ENCODE results near the gene BCL7B.
"Not testable (repeated sequence)": the region's sequence is repeated elsewhere in the genome, so short reads cannot be mapped to it uniquely, and the experiment has no call there.

Gene BCL7B

DNA sequence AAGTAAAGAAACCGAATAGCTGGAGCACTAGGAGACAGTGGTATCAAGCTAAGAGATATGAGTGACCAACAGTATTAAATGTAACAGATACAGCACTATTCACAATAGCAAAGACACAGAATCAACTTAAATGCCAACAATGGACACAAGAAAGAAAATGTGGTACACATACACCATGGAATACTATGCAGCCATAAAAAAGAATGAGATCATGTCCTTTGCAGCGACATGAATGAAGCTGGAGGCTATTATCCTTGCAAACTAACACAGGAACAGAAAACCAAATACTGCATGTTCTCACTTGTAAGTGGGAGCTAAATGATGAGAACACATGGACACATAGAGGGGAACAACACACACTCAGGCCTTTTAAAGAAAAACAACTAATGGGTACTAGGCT, 62.0 kb downstream of the BCL7B start:
- DNase-seq (ENCODE audit: low spot score), result not testable (repeated sequence)

DNA sequence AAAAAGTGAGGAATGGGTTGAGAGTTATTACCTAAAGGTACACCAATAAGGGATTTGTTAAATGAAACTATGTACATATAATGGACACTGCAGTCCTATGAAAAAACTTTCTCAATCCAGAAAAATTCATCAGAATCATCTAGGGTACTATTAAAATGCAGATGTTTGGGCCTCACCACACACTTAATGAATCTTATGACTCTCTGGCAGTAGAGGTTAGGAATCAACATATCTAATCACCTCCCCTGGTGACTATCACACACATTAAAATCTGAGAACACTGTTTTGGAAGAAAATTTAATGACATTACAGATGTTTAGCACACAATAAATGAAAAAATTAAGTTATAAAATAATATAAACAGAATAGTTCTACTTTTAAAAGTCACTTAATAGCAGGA, 67.5 kb downstream of the BCL7B start:
- DNase-seq (ENCODE audit: low spot score), result no peak

DNA sequence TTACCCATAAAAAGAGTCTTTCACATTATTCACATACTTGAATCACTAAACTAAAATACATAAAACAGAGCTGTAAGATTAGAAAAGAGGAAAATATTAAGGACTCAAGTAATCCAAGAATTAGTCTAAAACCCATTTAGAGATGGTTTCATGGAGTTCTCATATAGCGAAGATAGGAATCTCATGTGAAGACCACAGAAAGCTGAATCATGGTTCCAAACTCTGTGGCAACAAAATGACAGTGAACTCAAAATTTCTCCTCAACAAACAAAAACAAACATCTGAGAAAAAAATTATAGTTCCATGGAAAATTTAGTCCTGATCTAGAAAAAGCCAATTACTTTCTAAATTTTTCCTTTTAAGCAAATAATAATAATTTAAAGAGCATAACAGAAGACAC, 70.0 kb downstream of the BCL7B start:
- no peak for DNase-seq (ENCODE audit: low spot score)

All from ecto neural progenitor cell (in vitro differentiated cells).